NCI-H1436 (cell line): ENCODE measurements around the gene CDK6.

ENCODE experiments used
- DNase-seq: peaks from one replicate; lab custom pipeline; 2025; lab: John Stamatoyannopoulos, UW

The CDK6 gene

GRCh38 chr7:92708111-92709042 lies 128.0 kb downstream of the CDK6 start:
- no peak for DNase-seq

GRCh38 chr7:92707435-92707834 lies 128.9 kb downstream of the CDK6 start:
- DNase-seq = no peak

GRCh38 chr7:92706563-92706962 lies 129.8 kb downstream of the CDK6 start:
- DNase-seq = no peak

GRCh38 chr7:92705831-92706230 lies 130.5 kb downstream of the CDK6 start:
- DNase-seq = no peak

GRCh38 chr7:92704858-92705257 lies 131.5 kb downstream of the CDK6 start:
- DNase-seq = no peak

GRCh38 chr7:92702535-92702934 lies 133.8 kb downstream of the CDK6 start:
- DNase-seq = no peak

GRCh38 chr7:92699966-92700514 lies 136.3 kb downstream of the CDK6 start:
- DNase-seq = no peak

GRCh38 chr7:92699560-92699959 lies 136.8 kb downstream of the CDK6 start:
- DNase-seq = no peak

GRCh38 chr7:92698237-92698841 lies 138.0 kb downstream of the CDK6 start:
- DNase-seq = no peak

- no peak for DNase-seq
Observed at GRCh38 chr7:92697414-92697813, 139.0 kb downstream of the CDK6 start.

- DNase-seq = no peak
Observed at GRCh38 chr7:92697012-92697411, 139.4 kb downstream of the CDK6 start.

- DNase-seq = no peak
Observed at GRCh38 chr7:92696584-92696983, 139.8 kb downstream of the CDK6 start.

GRCh38 chr7:92695308-92696261 lies 140.8 kb downstream of the CDK6 start:
- no peak for DNase-seq

GRCh38 chr7:92694211-92694610 lies 142.2 kb downstream of the CDK6 start:
- no peak for DNase-seq

GRCh38 chr7:92693519-92693918 lies 142.9 kb downstream of the CDK6 start:
- DNase-seq = no peak

- DNase-seq = peak; percentile 58
Observed at GRCh38 chr7:92691578-92691977, 144.8 kb downstream of the CDK6 start.

GRCh38 chr7:92685136-92686042 lies 151.0 kb downstream of the CDK6 start:
- no peak for DNase-seq

GRCh38 chr7:92684274-92684673 lies 152.1 kb downstream of the CDK6 start:
- DNase-seq = no peak

GRCh38 chr7:92682903-92683539 lies 153.4 kb downstream of the CDK6 start:
- no peak for DNase-seq

GRCh38 chr7:92682330-92682729 lies 154.0 kb downstream of the CDK6 start:
- DNase-seq = no peak
